ENCODE measurements around the gene AMZ2.

Gene AMZ2

DNA sequence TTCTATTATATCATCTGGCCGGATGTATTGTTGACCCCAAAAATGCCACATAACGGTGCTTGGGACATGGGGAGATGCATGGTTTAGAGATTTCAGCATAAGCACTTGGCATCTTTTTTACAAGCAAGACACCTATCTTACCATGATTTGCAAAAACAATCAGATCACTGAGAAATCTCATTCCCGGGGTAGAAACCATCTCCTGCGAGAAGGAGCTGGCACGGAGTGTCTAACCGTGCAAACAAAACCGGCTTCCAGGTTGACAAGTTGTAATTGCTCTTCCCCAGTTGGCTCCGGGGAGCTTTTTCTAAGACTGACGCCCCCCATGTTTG lies 42.1 kb downstream of the AMZ2 start:
- H3K4me1 ChIP-seq (ENCODE audit: control insufficient read depth in 1 of 2, insufficient read depth in 1 of 2, low read depth in 1 of 2, low read length in 1 of 2), result peaks cover 60 to 72% of the 10 kb centered on the region in 2 experiments
- TF ChIP-seq, protein P1, sequence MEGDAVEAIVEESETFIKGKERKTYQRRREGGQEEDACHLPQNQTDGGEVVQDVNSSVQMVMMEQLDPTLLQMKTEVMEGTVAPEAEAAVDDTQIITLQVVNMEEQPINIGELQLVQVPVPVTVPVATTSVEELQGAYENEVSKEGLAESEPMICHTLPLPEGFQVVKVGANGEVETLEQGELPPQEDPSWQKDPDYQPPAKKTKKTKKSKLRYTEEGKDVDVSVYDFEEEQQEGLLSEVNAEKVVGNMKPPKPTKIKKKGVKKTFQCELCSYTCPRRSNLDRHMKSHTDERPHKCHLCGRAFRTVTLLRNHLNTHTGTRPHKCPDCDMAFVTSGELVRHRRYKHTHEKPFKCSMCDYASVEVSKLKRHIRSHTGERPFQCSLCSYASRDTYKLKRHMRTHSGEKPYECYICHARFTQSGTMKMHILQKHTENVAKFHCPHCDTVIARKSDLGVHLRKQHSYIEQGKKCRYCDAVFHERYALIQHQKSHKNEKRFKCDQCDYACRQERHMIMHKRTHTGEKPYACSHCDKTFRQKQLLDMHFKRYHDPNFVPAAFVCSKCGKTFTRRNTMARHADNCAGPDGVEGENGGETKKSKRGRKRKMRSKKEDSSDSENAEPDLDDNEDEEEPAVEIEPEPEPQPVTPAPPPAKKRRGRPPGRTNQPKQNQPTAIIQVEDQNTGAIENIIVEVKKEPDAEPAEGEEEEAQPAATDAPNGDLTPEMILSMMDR (IDR thresholded peaks at IDR 0.05), result no peak
- H3K27me3 ChIP-seq, result no peaks in the 10 kb centered on the region
- no peaks in the 10 kb centered on the region for H3K9me3 ChIP-seq
- H3K27ac ChIP-seq, result peak overlapping the region; percentile 100
- H3K36me3 ChIP-seq, result peaks cover 5% of the 10 kb centered on the region
- peak overlapping the region; percentile 76 to 91 for H3K4me3 ChIP-seq (ENCODE audit: low read depth in 1 of 2, low read length in 1 of 2)

DNA sequence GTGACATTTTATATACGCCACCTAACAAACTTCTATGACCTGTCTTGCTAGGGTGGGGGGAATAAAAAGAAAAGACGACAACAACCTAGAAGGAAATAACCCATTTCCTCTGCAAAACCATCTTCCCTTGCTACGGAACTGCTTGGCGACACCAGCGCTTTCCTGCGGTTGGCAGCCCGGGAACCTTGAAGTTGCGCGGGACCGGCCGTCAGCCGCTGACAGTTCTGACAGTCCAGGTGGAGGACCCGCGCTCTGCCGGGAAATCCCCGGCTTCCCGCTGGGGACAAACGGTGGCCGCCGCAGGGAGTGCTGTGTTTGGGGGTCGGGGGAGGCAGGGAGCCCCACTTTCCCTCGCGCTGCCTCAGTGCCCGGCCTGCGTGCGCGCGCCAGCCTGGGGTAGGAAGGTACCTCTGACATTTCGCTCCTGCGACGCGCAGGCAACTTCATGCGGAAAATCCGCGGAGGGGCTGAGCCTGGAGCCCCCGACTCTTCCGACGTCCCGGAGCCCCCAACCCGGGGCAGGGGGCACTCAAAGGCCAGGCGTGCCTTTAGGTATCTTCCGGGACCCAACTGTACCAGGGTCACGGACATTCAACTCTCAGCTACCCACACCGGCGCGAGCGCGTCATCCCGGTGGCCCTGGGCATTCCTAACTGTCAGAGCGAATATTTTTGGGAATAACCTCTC lies 42.6 kb downstream of the AMZ2 start:
- TF ChIP-seq, protein P1 (IDR thresholded peaks at IDR 0.05), result peak; percentile 52
- Histone ChIP-seq H3K27me3 (no peaks in the 10 kb centered on the region), H3K36me3 (no peaks in the 10 kb centered on the region), H3K4me3 (ENCODE audit: low read depth in 1 of 2, low read length in 1 of 2) (peak overlapping the region; percentile 76 to 91), H3K9me3 (no peaks in the 10 kb centered on the region), H3K27ac (peak overlapping the region; percentile 100), H3K4me1 (ENCODE audit: control insufficient read depth in 1 of 2, insufficient read depth in 1 of 2, low read depth in 1 of 2, low read length in 1 of 2) (peaks cover 65 to 77% of the 10 kb centered on the region in 2 experiments)

DNA sequence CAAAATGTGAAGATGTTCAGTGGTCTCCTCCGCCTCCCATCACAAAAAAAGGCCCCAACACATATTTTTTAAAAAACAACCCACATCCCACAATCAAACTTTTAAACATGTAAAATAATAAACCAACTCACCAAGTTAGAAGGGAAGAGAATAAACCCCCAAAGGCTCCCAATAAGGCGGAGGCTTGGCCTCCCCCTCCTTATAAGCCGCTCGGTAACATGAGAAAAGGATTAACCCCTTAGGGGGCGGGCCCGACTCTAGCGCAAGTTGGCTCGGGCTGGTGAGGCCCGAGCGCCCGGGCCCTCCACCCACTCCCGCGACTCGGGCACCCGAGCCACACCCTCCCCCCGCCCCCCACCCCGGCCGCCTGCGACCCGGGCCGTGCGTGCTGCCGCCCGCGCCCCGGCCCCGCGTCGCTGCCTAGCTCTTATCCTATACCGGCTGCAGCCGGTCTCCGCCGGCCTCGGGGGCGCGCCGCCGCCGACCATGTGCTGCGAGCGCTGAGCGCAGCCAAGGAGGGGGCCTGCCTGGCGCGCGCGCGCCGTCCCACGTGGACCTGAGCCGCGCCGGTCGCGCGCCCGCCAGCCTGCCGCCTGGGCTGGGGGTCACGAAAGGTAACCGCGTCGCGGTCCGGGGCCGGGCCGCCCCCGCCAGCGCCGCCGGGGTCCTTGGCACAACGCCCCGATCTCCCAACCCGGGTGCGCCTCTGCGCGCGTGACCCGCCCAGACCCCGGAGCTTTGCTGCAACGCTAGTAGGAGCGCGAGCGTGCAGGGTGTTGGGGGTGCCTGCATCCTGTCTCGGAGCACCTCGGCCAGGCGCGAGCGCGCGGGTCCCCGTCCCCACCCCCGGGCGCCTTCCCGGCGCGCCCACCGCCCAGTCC lies 43.4 kb downstream of the AMZ2 start, which contains the start of the genes ARSG and SLC16A6:
ARSG (plus strand) TSS at position 541 of the 881 bp plus-strand sequence. CDS start 15,999 bp downstream, outside the sequence.
SLC16A6 (minus strand) TSS at position 173 of the 881 bp plus-strand sequence. CDS start 12,807 bp downstream, outside the sequence.
- no peaks in the 10 kb centered on the region for H3K36me3 ChIP-seq
- TF ChIP-seq, protein P1 (IDR thresholded peaks at IDR 0.05), result no peak
- no peaks in the 10 kb centered on the region for H3K9me3 ChIP-seq
- H3K27me3 ChIP-seq, result no peaks in the 10 kb centered on the region
- H3K4me1 ChIP-seq (ENCODE audit: control insufficient read depth in 1 of 2, insufficient read depth in 1 of 2, low read depth in 1 of 2, low read length in 1 of 2), result peaks cover 71 to 85% of the 10 kb centered on the region in 2 experiments
- H3K4me3 ChIP-seq (ENCODE audit: low read depth in 1 of 2, low read length in 1 of 2), result peak within 1 kb of the TSS; percentile 76 to 91
- peak within 1 kb of the TSS; percentile 100 for H3K27ac ChIP-seq

DNA sequence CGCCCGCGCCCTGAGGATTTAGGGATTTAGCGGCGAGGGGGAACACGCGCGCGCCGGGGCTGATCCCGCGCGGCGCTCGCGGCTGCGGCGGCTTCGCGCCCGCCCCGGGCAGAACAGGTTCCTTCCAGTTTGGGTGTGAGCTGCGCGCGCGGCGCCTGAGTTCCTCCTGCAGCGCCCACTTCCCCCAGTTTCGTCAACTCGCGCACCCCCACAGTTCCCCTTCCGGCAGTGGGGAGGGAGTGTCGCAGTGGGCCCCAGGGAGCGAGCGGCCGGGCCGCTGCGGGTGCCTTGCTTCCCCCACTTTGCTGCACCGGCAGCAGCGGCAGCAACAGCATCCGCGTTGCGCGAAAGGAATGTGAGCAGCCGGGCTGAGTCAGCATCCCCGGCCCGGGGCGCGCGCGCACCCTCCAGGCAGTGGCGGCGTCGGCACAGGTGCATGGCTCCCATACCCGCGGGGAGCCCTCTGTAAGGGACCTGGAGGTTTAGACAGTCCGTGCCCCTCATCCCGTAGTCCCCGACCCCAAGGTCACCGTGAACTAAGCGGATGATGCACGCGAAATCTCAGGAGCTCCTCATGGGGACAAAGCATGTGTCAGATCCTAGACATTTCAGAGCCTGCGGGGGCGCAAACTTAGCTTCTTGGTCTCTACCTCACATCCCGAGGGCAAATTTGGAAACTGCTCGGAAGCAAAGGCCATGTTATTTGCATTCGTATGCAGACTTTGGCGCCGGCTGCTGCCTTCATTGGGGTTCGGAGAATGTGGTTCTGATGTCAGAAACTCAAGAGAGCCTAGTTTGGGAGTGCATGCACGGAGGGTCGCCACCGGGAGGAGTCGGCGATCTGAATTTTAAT lies 44.2 kb downstream of the AMZ2 start:
- Histone ChIP-seq H3K27ac (peak overlapping the region; percentile 100), H3K4me1 (ENCODE audit: control insufficient read depth in 1 of 2, insufficient read depth in 1 of 2, low read depth in 1 of 2, low read length in 1 of 2) (peaks cover 80 to 89% of the 10 kb centered on the region in 2 experiments)

More for the DNA sequence above, 44.2 kb downstream of the AMZ2 start:
- Histone ChIP-seq H3K9me3 (no peaks in the 10 kb centered on the region), H3K27me3 (no peaks in the 10 kb centered on the region), H3K4me3 (ENCODE audit: low read depth in 1 of 2, low read length in 1 of 2) (peak overlapping the region; percentile 76 to 91), H3K36me3 (no peaks in the 10 kb centered on the region)
- TF ChIP-seq, protein P1 (IDR thresholded peaks at IDR 0.05), result peak; percentile 80

Data from neutrophil (primary cell).